HG02938 (cell line): ENCODE measurements around the gene ABR.
"Not testable (repeated sequence)": the region's sequence is repeated elsewhere in the genome, so short reads cannot be mapped to it uniquely, and the experiment has no call there.

Source experiments
- ATAC-seq: cut with Tn5 transposase; IDR thresholded peaks from one replicate; pipeline ENCODE4 v1.9.1; 2021; ENCODE audit warnings: mild to moderate bottlenecking, moderate library complexity; ENCODE audit not compliant: unreplicated experiment

Gene ABR

GRCh38 chr17:1174263-1174880 lies 5.4 kb downstream of the ABR start:
- no peak for ATAC-seq

- no peak for ATAC-seq
Measured at GRCh38 chr17:1173432-1174262, 6.1 kb downstream of the ABR start.

- no peak for ATAC-seq
Measured at GRCh38 chr17:1171953-1172352, 7.8 kb downstream of the ABR start.

GRCh38 chr17:1170739-1171138 lies 9.0 kb downstream of the ABR start:
- no peak for ATAC-seq

- ATAC-seq: no peak
Measured at GRCh38 chr17:1169929-1170312, 9.9 kb downstream of the ABR start.

GRCh38 chr17:1169221-1169928 lies 10.4 kb downstream of the ABR start:
- ATAC-seq: no peak

- ATAC-seq: no peak
Measured at GRCh38 chr17:1168533-1169220, 11.1 kb downstream of the ABR start.

- no peak for ATAC-seq
Measured at GRCh38 chr17:1166276-1166675, 13.5 kb downstream of the ABR start.

- ATAC-seq: no peak
Measured at GRCh38 chr17:1165836-1166235, 13.9 kb downstream of the ABR start.

GRCh38 chr17:1164935-1165556 lies 14.7 kb downstream of the ABR start:
- ATAC-seq: no peak

GRCh38 chr17:1162116-1162855 lies 17.5 kb downstream of the ABR start:
- no peak for ATAC-seq

GRCh38 chr17:1160591-1161390 lies 19.0 kb downstream of the ABR start:
- ATAC-seq: no peak

- no peak for ATAC-seq
Measured at GRCh38 chr17:1159431-1160180, 20.2 kb downstream of the ABR start.

GRCh38 chr17:1158879-1159278 lies 20.9 kb downstream of the ABR start:
- ATAC-seq: no peak

GRCh38 chr17:1156864-1157263 lies 22.9 kb downstream of the ABR start:
- no peak for ATAC-seq

GRCh38 chr17:1154704-1155103 lies 25.1 kb downstream of the ABR start:
- ATAC-seq: no peak

- ATAC-seq: no peak
Measured at GRCh38 chr17:1153795-1154546, 25.8 kb downstream of the ABR start.

GRCh38 chr17:1152582-1152981 lies 27.2 kb downstream of the ABR start:
- not testable (repeated sequence) for ATAC-seq
